Smooth muscle cell of the brain vasculature (primary cell): ENCODE measurements around the gene MBOAT1.
A peak's percentile ranks its signal among the peaks of the same experiment; 100 is the strongest.
"Not testable (repeated sequence)": the region's sequence is repeated elsewhere in the genome, so short reads cannot be mapped to it uniquely, and the experiment has no call there.

Experiments
- DNase-seq: peaks from one replicate; pipeline ENCODE4 v3.0.0-alpha.2; 2012; ENCODE audit warnings: low read depth, low spot score

MBOAT1 gene, protein sequence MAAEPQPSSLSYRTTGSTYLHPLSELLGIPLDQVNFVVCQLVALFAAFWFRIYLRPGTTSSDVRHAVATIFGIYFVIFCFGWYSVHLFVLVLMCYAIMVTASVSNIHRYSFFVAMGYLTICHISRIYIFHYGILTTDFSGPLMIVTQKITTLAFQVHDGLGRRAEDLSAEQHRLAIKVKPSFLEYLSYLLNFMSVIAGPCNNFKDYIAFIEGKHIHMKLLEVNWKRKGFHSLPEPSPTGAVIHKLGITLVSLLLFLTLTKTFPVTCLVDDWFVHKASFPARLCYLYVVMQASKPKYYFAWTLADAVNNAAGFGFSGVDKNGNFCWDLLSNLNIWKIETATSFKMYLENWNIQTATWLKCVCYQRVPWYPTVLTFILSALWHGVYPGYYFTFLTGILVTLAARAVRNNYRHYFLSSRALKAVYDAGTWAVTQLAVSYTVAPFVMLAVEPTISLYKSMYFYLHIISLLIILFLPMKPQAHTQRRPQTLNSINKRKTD

GRCh38 chr6:20212392-20213111 lies at the start of gene MBOAT1:
Gene MBOAT1, minus strand, starts transcription at chr6:20212469. Its CDS starts 235 bp downstream, at chr6:20212234.
- peak; percentile 75 for DNase-seq

GRCh38 chr6:20261685-20262084 lies 49.4 kb upstream of the MBOAT1 start:
- no peak for DNase-seq

- DNase-seq, result no peak
Measured at GRCh38 chr6:20260360-20260759, 48.1 kb upstream of the MBOAT1 start.

GRCh38 chr6:20259316-20260049 lies 47.2 kb upstream of the MBOAT1 start:
- DNase-seq, result no peak

- no peak for DNase-seq
Measured at GRCh38 chr6:20255428-20255827, 43.2 kb upstream of the MBOAT1 start.

DNA sequence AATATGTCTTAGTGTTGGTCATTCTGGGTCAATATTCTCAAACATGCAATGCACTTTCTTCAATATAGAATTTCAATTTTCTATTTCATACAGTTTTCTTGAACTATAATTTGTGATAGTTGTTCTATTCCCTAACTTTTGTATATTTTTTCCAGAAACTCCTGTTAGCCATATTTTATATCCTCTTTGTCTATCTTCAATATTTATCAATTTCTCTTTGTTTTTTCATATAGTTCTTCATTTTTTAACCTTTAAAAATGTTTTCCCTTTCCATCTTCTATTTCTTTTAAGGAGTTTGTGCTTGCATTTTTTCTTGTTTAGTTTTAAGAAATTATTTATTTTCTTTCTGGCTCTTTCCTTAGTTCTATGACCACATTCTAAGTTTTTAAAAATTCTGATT lies 42.0 kb upstream of the MBOAT1 start:
- no peak for DNase-seq

DNA sequence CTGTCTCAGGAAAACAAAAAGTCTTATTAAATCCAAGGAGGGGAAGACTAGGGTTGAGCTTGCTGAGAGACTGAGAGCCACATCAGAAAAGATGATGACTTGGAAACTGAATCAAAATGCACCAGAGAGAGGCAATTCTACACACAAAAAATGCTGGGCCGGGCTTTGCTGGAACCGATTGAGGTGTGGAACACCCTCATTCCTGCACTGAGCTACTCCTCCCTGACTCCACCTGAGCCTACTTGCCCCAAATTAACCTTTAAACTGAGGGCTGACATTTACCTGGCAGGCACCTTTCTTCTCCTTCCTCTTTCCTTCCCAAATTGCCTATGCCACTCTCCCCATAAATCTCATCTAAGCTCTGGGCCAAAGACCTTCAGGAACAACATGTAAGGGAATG lies 40.8 kb upstream of the MBOAT1 start:
- DNase-seq, result no peak

DNA sequence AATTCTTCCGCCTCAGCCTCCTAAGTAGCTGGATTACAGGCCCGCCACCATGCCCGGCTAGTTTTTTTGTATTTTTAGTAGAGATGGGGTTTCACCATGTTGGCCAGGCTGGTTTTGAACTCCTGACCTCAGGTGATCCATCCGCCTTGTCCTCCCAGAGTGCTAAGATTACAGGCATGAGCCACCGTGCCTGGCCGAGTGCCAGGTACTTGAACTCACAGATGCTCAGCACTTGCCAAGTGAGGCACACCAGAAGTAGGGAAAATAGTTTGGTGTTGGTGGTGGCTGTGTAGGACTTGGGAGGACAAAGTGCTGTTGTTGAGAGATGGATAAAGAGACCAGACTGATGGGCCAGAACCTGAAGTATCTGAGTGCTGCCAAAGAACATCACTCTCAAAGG lies 40.0 kb upstream of the MBOAT1 start:
- no peak for DNase-seq

DNA sequence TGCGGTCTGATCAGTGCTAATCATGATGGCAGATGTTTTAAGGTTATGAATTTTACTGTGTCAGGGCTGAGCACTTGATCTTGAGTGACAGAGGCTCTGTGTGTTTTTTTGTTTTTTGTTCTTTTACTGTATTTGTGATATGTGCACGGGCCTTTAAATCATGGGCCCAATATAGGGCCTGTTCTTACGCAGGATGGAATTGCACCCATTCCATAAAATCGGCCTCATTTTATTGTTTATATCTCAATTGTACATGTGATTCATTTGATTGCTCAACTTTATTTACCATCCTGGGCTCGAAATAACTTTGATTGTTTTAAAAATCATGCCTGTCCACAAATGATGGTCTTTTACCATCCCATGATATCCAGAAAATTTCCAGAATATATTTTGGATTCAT lies 39.3 kb upstream of the MBOAT1 start:
- no peak for DNase-seq

GRCh38 chr6:20246125-20246524 lies 33.9 kb upstream of the MBOAT1 start:
- no peak for DNase-seq

DNA sequence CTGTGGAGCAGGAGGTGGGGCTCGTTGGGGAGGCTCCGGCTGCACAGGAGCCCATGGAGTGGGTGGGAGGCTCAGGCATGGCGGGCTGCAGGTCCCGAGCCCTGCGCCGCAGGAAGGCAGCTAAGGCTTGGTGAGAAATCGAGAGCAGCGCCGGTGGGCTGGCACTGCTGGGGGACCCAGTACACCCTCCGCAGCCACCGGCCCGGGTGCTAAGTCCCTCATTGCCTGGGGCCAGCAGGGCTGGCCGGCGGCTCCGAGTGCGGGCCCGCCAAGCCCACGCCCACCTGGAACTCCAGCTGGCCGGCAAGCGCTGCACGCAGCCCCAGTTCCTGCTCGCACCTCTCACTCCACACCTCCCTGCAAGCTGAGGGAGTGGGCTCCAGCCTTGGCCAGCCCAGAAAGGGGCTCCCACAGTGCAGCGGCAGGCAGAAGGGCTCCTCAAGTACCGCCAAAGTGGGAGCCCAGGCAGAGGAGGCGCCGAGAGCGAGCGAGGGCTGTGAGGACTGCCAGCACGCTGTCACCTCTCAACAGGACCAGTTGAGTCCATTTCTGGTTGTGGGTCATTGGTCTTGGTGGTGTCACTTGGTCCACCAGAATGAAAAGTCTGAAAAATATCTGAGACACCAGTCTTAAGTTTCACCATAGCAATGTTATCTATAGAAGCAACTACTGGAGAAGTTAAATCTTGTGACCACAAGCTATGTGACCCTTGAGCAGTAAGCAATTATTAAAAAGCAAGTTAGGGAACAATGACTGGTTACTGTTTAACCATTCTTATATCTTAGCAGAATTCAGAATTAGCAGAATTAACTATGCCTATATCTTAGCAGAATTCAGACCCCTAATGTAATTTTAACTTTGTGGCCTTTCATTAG lies 32.8 kb upstream of the MBOAT1 start:
- DNase-seq, result not testable (repeated sequence)

- no peak for DNase-seq
Measured at GRCh38 chr6:20243288-20243687, 31.0 kb upstream of the MBOAT1 start.

DNA sequence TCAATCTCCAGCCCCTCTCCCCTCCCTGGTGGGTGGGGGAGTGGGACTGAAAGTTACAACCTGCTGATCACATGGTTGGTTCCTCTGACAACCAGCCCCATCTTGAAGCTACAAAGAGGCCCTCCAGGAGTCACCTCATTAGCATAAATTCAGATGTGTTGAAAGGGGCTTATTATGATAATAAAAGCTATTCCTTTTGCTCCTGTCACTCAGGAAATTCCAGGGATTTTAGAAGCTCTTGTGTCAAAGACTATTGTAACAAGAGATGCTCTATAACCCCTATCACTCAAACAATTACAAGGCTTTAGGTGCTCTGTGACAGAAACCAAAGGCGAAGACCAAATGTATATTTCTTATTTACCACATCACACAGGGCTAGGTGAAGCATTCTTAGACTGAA lies 30.1 kb upstream of the MBOAT1 start:
- no peak for DNase-seq

GRCh38 chr6:20241102-20241501 lies 28.8 kb upstream of the MBOAT1 start:
- DNase-seq, result no peak

DNA sequence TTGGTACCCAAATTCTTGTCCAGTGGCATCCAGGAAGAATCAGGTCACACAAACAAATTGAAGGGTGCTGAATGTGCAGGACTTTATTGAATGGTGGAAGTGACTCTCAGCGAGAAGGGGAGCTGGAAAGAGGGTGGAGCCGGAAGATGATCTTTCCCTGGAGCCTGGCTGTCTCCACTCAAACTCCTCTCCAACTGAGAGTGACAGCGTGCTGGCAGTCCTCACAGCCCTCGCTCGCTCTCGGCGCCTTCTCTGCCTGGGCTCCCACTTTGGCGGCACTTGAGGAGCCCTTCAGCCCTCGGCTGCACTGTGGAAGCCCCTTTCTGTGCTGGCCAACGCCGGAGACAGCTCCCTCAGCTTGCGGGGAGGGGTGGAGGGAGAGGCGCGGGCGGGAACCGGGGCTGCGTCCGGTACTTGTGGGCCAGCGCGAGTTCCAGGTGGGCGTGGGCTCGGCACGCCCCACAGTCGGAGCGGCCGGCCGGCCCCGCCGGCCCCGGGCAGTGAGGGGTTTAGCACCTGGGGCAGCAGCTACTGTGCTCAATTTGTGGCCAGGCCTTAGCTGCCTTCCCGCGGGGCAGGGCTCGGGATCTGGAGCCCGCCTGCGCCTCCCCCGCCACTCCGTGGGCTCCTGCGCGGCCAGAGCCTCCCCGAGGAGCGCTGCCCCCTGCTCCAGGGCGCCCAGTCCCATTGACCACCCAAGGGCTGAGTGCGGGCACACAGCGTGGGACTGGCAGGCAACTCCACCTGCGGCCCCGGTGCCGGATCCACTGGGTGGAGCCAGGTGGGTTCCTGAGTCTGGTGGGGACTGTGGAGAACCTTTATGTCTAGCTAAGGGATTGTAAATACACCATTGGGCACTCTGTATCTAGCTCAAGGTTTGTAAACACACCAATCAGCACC lies 26.7 kb upstream of the MBOAT1 start:
- no peak for DNase-seq

- DNase-seq, result no peak
Measured at GRCh38 chr6:20237677-20238460, 25.6 kb upstream of the MBOAT1 start.

DNA sequence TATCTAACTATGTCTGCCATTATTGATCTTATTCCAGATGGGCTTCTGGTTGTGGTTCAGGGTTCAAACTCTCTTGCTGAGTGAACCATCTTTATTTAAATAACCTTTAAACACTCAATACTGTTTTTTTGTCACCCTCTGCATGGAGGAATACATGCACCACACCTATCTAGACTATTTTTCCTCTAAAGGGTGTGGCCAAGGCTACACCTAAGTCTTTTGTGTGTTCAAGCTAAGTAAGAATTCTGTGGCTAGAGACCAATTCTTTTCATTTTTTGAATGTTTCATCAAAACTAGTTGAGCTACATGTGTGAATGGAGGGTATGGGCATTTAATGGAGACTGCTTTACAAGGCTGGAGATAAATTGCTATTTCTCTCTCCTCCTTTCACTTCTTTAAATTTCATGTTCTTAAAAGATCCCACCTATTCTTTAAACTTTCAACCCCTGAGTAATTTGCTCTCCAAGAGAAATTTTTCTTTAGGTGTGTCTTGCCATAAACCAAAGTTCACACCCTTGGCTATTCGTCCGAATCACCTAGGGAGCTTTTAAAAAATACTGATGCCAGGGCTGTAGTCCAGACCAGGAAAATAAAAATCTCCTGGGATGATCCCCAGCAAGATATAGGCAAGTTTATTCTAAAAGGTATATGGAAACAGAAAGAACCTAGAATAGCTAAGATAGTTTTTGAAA lies 24.8 kb upstream of the MBOAT1 start:
- no peak for DNase-seq

DNA sequence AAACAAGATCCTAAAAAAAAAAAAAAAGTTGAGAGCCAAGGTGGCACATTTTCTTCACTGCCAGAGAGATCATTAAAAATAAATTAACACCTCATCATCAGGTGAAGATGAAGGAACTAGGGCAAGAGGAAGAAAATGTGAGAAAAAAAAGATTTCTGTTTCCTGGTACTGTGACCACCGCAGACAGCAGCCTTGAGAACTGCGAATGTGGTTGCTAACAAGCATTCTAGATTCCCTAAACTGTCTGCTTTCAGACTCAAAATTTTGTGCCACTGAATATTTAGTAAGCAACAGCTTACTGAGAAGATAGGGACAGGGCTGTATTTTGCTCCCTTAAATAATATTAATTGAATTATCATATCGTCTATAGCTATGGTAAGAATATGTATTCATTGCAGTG lies 24.1 kb upstream of the MBOAT1 start:
- no peak for DNase-seq

DNA sequence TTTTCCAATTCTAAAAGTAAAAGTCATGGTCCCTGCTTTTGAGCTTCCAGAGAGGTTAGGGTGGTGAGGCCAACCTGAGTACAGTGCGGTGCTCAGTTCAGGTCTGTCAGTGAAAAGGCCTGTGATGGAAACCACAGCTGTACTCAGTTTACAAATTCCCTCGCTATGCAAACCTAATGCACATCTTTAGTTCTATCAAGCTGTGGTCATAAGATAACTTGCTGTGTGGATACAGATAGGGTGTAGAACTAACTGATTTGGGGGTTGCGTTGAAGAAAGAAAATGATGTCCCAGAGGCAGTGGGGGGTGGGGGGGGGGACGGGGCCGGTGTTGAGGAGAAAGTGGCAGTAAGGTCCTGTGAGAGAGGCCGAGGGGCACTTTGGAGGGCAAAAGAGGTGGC lies 22.8 kb upstream of the MBOAT1 start:
- no peak for DNase-seq
